Measurements from ENCODE around the gene FMNL2.

DNA sequence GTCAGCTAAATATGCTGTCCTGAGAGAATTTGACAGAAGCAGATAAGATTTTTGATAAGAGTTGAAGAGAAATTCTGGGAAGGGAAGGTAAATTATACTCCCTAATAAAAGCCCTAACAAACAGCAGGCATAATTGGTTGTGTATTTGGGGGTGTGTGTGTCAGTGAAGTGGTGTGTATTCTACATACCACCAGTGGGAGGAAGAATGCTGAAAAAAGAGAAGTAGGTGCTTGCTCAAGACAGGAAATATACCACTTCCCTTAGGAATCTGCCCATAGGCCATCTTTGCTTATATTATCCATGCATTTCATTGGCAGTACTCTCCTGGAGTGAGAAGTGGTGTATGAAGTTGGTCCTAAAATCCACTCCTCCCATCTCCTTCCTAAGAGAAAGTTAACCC, 76.2 kb downstream of the FMNL2 start:
- TF ChIP-seq, protein P1, sequence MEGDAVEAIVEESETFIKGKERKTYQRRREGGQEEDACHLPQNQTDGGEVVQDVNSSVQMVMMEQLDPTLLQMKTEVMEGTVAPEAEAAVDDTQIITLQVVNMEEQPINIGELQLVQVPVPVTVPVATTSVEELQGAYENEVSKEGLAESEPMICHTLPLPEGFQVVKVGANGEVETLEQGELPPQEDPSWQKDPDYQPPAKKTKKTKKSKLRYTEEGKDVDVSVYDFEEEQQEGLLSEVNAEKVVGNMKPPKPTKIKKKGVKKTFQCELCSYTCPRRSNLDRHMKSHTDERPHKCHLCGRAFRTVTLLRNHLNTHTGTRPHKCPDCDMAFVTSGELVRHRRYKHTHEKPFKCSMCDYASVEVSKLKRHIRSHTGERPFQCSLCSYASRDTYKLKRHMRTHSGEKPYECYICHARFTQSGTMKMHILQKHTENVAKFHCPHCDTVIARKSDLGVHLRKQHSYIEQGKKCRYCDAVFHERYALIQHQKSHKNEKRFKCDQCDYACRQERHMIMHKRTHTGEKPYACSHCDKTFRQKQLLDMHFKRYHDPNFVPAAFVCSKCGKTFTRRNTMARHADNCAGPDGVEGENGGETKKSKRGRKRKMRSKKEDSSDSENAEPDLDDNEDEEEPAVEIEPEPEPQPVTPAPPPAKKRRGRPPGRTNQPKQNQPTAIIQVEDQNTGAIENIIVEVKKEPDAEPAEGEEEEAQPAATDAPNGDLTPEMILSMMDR (IDR thresholded peaks at IDR 0.05; ENCODE audit: low read length) = no peak
- no peak for TF ChIP-seq EZH2 (optimal IDR thresholded peaks at IDR 0.05; ENCODE audit: low read depth, low read length)

Data from MM.1S (cell line).